ENCODE measurements around the gene MUCL3.

Gene MUCL3

DNA sequence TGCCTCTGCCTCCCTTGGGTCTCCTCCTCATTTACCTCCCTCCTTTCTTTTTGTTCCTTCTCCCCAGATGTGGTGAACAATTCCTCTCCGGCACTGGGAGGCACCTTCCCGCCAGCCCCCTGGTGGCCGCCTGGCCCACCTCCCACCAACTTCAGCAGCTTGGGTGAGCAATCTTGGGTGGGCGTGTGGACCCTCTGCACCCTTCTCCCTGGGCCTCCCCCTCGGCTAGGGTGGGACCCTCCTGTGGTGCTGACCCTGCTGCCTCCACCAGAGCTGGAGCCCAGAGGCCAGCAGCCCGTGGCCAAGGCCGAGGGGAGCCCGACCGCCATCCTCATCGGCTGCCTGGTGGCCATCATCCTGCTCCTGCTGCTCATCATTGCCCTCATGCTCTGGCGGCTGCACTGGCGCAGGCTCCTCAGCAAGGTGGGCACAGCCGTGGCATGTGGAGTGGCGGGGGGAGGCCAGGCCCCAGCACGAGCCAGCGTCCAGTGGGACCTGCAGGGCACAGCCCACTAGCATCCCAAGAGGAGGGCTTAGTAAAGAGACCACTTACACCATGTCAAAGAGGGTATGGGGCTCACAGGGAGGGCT, 47.7 kb upstream of the MUCL3 start (continued):
- TF ChIP-seq, protein P1, sequence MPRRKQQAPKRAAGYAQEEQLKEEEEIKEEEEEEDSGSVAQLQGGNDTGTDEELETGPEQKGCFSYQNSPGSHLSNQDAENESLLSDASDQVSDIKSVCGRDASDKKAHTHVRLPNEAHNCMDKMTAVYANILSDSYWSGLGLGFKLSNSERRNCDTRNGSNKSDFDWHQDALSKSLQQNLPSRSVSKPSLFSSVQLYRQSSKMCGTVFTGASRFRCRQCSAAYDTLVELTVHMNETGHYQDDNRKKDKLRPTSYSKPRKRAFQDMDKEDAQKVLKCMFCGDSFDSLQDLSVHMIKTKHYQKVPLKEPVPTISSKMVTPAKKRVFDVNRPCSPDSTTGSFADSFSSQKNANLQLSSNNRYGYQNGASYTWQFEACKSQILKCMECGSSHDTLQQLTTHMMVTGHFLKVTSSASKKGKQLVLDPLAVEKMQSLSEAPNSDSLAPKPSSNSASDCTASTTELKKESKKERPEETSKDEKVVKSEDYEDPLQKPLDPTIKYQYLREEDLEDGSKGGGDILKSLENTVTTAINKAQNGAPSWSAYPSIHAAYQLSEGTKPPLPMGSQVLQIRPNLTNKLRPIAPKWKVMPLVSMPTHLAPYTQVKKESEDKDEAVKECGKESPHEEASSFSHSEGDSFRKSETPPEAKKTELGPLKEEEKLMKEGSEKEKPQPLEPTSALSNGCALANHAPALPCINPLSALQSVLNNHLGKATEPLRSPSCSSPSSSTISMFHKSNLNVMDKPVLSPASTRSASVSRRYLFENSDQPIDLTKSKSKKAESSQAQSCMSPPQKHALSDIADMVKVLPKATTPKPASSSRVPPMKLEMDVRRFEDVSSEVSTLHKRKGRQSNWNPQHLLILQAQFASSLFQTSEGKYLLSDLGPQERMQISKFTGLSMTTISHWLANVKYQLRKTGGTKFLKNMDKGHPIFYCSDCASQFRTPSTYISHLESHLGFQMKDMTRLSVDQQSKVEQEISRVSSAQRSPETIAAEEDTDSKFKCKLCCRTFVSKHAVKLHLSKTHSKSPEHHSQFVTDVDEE (CRISPR knock-in tag; IDR thresholded peaks at IDR 0.05), result no peak
- no peak for TF ChIP-seq OSR1 (CRISPR knock-in tag; IDR thresholded peaks at IDR 0.05)

GRCh38 chr6:30893666-30894065, 47.1 kb upstream of the MUCL3 start:
- ATAC-seq, result no peak
- TF ChIP-seq, protein P2, sequence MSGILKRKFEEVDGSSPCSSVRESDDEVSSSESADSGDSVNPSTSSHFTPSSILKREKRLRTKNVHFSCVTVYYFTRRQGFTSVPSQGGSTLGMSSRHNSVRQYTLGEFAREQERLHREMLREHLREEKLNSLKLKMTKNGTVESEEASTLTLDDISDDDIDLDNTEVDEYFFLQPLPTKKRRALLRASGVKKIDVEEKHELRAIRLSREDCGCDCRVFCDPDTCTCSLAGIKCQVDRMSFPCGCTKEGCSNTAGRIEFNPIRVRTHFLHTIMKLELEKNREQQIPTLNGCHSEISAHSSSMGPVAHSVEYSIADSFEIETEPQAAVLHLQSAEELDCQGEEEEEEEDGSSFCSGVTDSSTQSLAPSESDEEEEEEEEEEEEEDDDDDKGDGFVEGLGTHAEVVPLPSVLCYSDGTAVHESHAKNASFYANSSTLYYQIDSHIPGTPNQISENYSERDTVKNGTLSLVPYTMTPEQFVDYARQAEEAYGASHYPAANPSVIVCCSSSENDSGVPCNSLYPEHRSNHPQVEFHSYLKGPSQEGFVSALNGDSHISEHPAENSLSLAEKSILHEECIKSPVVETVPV (CRISPR knock-in tag; IDR thresholded peaks at IDR 0.05), result no peak
- no peak for TF ChIP-seq CSDC2 (CRISPR knock-in tag; IDR thresholded peaks at IDR 0.05)
- TF ChIP-seq SNAI2 (CRISPR knock-in tag; IDR thresholded peaks at IDR 0.05), result no peak
- no peak for TF ChIP-seq ZNF70 (CRISPR knock-in tag; IDR thresholded peaks at IDR 0.05)
- no peak for TF ChIP-seq POU6F1 (CRISPR knock-in tag; IDR thresholded peaks at IDR 0.05; ENCODE audit: borderline replicate concordance, low read depth)
- TF ChIP-seq OSR1 (CRISPR knock-in tag; IDR thresholded peaks at IDR 0.05), result no peak
- TF ChIP-seq TCF4 (CRISPR knock-in tag; IDR thresholded peaks at IDR 0.05; ENCODE audit: borderline replicate concordance), result no peak
- no peak for TF ChIP-seq ARNTL (CRISPR knock-in tag; IDR thresholded peaks at IDR 0.05; ENCODE audit: borderline replicate concordance, low read depth)
- no peak for TF ChIP-seq ESRRG (CRISPR knock-in tag; IDR thresholded peaks at IDR 0.05)

DNA sequence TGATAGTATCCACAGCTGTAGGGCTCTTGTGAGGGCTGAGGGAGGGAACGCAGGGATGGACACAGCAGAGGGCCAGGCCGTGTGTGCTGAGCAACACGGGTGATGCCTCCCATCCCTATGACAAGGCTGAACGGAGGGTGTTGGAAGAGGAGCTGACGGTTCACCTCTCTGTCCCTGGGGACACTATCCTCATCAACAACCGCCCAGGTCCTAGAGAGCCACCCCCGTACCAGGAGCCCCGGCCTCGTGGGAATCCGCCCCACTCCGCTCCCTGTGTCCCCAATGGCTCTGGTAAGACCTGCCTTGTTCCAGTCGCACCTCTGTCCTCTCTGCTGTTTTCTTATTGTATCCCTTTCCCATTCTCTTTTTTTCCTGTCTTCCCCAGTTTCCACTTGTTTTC, 46.4 kb upstream of the MUCL3 start:
- TF ChIP-seq, protein P1 (CRISPR knock-in tag; IDR thresholded peaks at IDR 0.05), result no peak
- TF ChIP-seq ZNF565 (CRISPR knock-in tag; conservative IDR thresholded peaks at IDR 0.05; ENCODE audit: low read depth), result no peak
- no peak for TF ChIP-seq ZNF70 (CRISPR knock-in tag; IDR thresholded peaks at IDR 0.05)
- TF ChIP-seq, protein P2 (CRISPR knock-in tag; IDR thresholded peaks at IDR 0.05), result no peak
- no peak for TF ChIP-seq BACH2 (CRISPR knock-in tag; IDR thresholded peaks at IDR 0.05; ENCODE audit: borderline replicate concordance)
- TF ChIP-seq SNAI2 (CRISPR knock-in tag; IDR thresholded peaks at IDR 0.05), result no peak
- TF ChIP-seq CREB5 (CRISPR knock-in tag; IDR thresholded peaks at IDR 0.05; ENCODE audit: low read depth), result no peak
- TF ChIP-seq ZFP3 (CRISPR knock-in tag; IDR thresholded peaks at IDR 0.05), result no peak
- no peak for TF ChIP-seq ISL1 (CRISPR knock-in tag; IDR thresholded peaks at IDR 0.05)
- TF ChIP-seq TCF4 (CRISPR knock-in tag; IDR thresholded peaks at IDR 0.05; ENCODE audit: borderline replicate concordance), result no peak
- TF ChIP-seq GLIS3 (CRISPR knock-in tag; IDR thresholded peaks at IDR 0.05), result no peak
- no peak for TF ChIP-seq PPARA (CRISPR knock-in tag; IDR thresholded peaks at IDR 0.05; ENCODE audit: borderline replicate concordance)
- no peak for TF ChIP-seq TOX (CRISPR knock-in tag; IDR thresholded peaks at IDR 0.05; ENCODE audit: borderline replicate concordance)
- TF ChIP-seq, protein P3, sequence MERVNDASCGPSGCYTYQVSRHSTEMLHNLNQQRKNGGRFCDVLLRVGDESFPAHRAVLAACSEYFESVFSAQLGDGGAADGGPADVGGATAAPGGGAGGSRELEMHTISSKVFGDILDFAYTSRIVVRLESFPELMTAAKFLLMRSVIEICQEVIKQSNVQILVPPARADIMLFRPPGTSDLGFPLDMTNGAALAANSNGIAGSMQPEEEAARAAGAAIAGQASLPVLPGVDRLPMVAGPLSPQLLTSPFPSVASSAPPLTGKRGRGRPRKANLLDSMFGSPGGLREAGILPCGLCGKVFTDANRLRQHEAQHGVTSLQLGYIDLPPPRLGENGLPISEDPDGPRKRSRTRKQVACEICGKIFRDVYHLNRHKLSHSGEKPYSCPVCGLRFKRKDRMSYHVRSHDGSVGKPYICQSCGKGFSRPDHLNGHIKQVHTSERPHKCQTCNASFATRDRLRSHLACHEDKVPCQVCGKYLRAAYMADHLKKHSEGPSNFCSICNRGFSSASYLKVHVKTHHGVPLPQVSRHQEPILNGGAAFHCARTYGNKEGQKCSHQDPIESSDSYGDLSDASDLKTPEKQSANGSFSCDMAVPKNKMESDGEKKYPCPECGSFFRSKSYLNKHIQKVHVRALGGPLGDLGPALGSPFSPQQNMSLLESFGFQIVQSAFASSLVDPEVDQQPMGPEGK (CRISPR knock-in tag; IDR thresholded peaks at IDR 0.05; ENCODE audit: borderline replicate concordance), result no peak
- no peak for TF ChIP-seq ARNTL (CRISPR knock-in tag; IDR thresholded peaks at IDR 0.05; ENCODE audit: borderline replicate concordance, low read depth)
- TF ChIP-seq OSR1 (CRISPR knock-in tag; IDR thresholded peaks at IDR 0.05), result no peak
- no peak for TF ChIP-seq CSDC2 (CRISPR knock-in tag; IDR thresholded peaks at IDR 0.05)
- no peak for TF ChIP-seq ZC3H10 (CRISPR knock-in tag; IDR thresholded peaks at IDR 0.05)
- TF ChIP-seq ESRRG (CRISPR knock-in tag; IDR thresholded peaks at IDR 0.05), result no peak
- no peak for ATAC-seq

All from SK-N-SH treated with all-trans-retinoic acid at 6 μM for 48 hours (cell line).